Left ventricle myocardium superior (tissue), 1 donor: Measurements from ENCODE around the gene SFMBT1. TPM values are rescaled to one million over a fixed set of nuclear protein-coding genes. Genes with fewer than 3 reads are reported as not detected.

Experiments
- ATAC-seq: fragments of 200-7000 bp; cut with Tn5 transposase; one replicate; pipeline ENCODE4 v1.9.1; 2020; ENCODE audit warnings: mild to moderate bottlenecking, moderate library complexity
- DNase-seq: peaks from one replicate; pipeline ENCODE4 v3.0.0-alpha.2; 2020
- intact Hi-C: fragments of 100-400 bp; cut with micrococcal nuclease; formaldehyde crosslinking; loops from one replicate; pipeline ENCODE4 v1.11.0; 2022
- total RNA-seq: library from RNA; stranded (reverse); fragmentation: NEBNext Ultra II Directional; extraction: Animal tissue kit (Norgen Biotek cat#: 25700); gene quantifications from one replicate; pipeline ENCODE4 v1.2.1, GENCODE V29; 2021
- donor health status: DM: no; HTN: yes; CAD: no; lungs with severe emphysema.

The SFMBT1 gene
- total RNA-seq, 1 donor from 2014 or later: 20.0 TPM

GRCh38 chr3:52896613-52897012, 149.3 kb downstream of the SFMBT1 start:
- intact Hi-C loops: no loop called here
- ATAC-seq (no peak), DNase-seq (no peak)

DNA sequence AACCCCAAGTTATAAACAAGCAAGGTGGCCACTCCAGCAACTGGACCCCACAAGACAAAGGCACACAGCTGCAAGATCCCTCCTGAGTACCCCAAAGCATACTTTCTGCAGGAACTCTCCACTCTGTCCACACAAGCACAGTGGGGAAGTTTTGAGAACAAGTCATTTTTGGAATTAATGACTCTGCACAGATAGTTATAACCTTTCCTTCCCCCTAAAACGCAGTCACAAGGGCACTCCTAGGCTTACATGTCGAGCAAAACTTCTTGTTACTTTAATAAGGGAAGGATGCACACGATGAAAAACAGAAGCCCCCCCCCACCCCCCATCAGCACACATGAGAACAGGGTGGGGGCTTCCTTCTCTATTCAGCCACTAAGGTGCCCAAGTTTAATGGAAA, 149.7 kb downstream of the SFMBT1 start:
- DNase-seq (no peak), ATAC-seq (no peak)
- intact Hi-C loops: no loop called here

DNA sequence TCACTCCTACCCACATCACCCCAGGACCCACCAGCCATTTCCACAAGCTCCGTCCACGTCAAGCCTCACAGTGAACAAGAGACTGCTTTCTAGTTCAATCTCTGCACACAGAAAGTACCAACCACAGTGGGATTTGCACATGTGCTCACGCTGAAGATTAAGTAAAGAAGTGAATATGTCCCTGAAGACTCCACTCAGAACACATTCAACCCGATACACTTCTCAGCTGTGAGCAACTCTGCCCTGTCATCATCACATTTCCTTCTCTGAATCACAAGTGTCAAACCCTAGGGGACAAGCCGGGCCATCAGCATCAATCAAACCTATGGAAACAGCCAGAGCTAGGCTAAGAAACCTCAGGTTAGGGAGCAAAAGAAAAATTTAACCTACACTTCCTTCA, 150.5 kb downstream of the SFMBT1 start:
- DNase-seq (no peak), ATAC-seq (no peak)
- intact Hi-C loops: no loop called here

DNA sequence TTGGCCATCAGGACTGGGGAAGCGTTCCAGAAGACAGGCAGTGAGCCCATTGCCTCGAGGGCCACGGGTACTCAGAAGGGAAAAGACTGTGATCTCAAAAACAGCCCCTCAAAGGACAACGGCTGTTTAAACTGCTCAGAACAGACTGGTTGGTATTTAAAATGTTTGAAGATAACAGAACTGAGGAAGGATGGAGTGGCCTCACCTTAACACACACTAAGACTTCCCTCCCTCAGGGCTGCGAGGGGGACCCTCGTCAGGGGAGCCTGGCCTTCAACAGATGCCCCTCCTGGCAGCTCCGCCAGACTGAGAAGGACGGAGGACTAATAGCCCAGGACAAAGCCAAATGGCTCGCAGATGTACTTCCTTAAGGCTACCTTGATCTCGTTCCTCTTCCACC, 151.1 kb downstream of the SFMBT1 start:
- intact Hi-C loops: no loop called here
- DNase-seq (no peak), ATAC-seq (no peak)

GRCh38 chr3:52893723-52894122, 152.2 kb downstream of the SFMBT1 start:
- ATAC-seq (peak; percentile 35), DNase-seq (no peak)
- intact Hi-C loops: no loop called here

GRCh38 chr3:52892625-52893311, 153.1 kb downstream of the SFMBT1 start:
- no peak for ATAC-seq

GRCh38 chr3:52892290-52892624, 153.6 kb downstream of the SFMBT1 start:
- ATAC-seq (no peak), DNase-seq (no peak)
- intact Hi-C loops: no loop called here

More at GRCh38 chr3:52892625-52893311, 153.1 kb downstream of the SFMBT1 start:
- no peak for DNase-seq
- intact Hi-C loops: no loop called here

GRCh38 chr3:52891615-52892081, 154.2 kb downstream of the SFMBT1 start:
- ATAC-seq: peak; percentile 38
- no peak for DNase-seq
- intact Hi-C loops: no loop called here

- intact Hi-C loops: no loop called here
- ATAC-seq (no peak), DNase-seq (no peak)
These were observed 154.7 kb downstream of the SFMBT1 start for GRCh38 chr3:52891164-52891563.

- ATAC-seq: no peak
- intact Hi-C loops: no loop called here
- no peak for DNase-seq
These were observed 155.1 kb downstream of the SFMBT1 start for GRCh38 chr3:52890735-52891134.

GRCh38 chr3:52889901-52890300, 156.0 kb downstream of the SFMBT1 start:
- DNase-seq: no peak
- ATAC-seq: no peak
- intact Hi-C loops: no loop called here

- no peak for ATAC-seq
- DNase-seq: no peak
- intact Hi-C loops: no loop called here
These were observed 158.7 kb downstream of the SFMBT1 start for GRCh38 chr3:52887166-52887565.

- no peak for DNase-seq
- intact Hi-C loops: no loop called here
- ATAC-seq: peak; percentile 42
These were observed 159.7 kb downstream of the SFMBT1 start for GRCh38 chr3:52886049-52886730.

GRCh38 chr3:52882377-52882776, 163.5 kb downstream of the SFMBT1 start:
- ATAC-seq (no peak), DNase-seq (no peak)
- intact Hi-C loops: no loop called here

GRCh38 chr3:52881871-52882270, 164.0 kb downstream of the SFMBT1 start:
- ATAC-seq (no peak), DNase-seq (no peak)
- intact Hi-C loops: no loop called here

DNA sequence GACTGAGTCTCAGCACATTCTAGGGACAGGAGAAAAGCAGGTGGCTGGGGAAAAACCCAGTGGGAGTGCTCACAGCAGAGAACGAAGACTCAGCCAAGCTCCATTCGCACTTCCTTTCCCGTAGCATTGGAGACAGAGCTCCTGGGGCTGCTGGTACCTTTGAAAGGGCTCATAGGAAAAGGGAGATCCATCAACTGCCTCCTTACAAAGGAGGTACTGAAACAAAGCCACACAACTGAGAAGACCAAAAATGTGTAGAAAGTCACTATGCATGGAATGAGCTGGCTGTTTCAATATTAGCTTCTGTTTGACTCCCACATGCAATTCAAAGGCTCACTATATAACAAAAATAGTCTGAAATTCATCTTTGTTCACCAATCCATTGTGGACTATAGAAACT, 165.4 kb downstream of the SFMBT1 start:
- intact Hi-C loops: no loop called here
- DNase-seq (no peak), ATAC-seq (no peak)

DNA sequence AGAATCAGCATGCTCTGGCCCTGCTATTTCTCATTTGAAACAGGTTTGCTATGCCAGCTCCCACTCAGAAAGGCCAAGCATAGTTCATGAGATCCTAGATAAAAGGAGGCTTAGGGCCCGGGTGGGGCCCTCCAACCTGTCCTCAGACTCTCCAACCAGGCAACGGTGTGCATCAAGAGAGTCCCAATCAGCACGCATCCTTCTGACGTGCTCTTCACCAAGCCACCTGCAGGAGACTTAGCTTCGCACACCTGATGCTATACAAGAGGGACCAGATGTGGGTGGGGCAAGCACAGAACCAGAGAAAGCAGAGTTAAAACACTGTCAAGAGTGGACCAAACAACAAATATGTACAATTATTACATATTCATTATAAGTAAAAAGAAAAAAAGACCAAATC, 165.8 kb downstream of the SFMBT1 start:
- intact Hi-C loops: no loop called here
- DNase-seq: no peak
- no peak for ATAC-seq

DNA sequence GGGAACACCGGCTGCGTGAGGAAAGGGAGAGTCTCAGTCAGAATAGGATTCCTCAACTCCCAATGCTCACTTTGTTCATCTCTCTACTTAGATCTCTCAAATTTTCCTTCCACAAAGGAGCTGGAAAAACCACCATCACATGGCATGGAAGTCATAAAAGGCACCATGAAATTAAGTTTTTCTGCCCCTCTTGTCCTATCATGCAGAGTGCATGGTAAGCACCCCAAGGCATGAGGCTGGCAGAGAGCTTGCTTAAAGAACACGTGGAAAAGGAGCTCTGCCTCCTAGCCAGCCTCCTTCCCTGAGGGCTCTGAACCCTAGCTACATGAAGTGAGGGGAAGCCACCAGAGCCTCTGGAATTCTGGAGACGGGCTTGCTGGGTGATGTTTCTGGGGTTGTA, 166.3 kb downstream of the SFMBT1 start:
- no peak for DNase-seq
- intact Hi-C loops: no loop called here
- no peak for ATAC-seq

GRCh38 chr3:52879090-52879489, 166.8 kb downstream of the SFMBT1 start:
- intact Hi-C loops: no loop called here
- DNase-seq: no peak
- no peak for ATAC-seq

- ATAC-seq: no peak
- no peak for DNase-seq
- intact Hi-C loops: no loop called here
These were observed 168.8 kb downstream of the SFMBT1 start for GRCh38 chr3:52877085-52877484.
